T follicular helper cell (primary cell): ENCODE measurements around the gene ARL5C.
"Not testable (repeated sequence)": the region's sequence is repeated elsewhere in the genome, so short reads cannot be mapped to it uniquely, and the experiment has no call there.

ENCODE experiments used
- DNase-seq: peaks from one replicate; pipeline ENCODE4 v3.0.0-alpha.2; 2020; ENCODE audit warnings: low read depth

Gene ARL5C

GRCh38 chr17:39141294-39141693 lies 24.7 kb downstream of the ARL5C start:
- DNase-seq, result no peak

GRCh38 chr17:39139561-39139960 lies 26.4 kb downstream of the ARL5C start:
- no peak for DNase-seq

GRCh38 chr17:39139161-39139511 lies 26.8 kb downstream of the ARL5C start:
- DNase-seq, result no peak

- DNase-seq, result no peak
These were observed 27.4 kb downstream of the ARL5C start for GRCh38 chr17:39138431-39139160.

DNA sequence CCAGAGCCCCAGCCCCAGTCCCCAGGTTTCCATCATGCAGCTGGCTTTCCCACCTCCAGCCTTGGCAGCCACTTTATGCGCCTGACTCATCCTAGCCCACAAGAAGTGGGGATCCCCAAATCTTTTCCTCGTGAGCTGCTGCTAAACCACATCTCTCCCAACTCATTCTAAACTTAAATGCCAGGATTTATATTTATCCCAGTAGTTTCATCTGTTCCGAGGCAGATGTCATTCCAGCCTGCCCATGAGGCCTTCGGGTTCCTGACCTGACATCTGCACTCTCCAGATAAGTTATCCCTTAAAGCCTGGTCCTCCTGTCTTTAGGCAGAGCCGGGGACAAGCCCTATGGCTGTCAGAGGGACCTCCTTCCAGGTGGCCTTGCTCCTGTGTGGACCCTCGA lies 31.1 kb downstream of the ARL5C start:
- DNase-seq, result no peak

DNA sequence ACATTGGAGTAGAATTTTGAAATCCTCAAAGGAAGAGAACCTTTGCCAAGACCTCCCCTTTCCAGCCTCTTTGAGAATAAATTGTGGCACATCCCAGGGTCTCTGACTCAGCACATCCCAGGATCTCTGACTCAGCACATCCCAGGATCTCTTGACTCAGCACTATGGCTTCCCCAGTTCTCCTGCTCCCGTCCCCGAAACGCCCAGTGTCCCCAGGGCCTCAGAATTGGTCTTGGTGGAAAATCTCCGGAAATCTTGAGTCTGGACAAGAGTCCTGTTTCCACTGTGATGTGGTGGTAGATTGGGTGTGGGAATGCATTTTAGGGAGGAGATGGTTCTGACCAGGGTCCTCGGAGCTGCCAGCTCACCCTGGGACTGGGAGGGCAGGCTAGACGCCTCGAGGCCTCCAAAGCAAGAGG lies 33.8 kb downstream of the ARL5C start:
- DNase-seq, result no peak

- no peak for DNase-seq
These were observed 34.3 kb downstream of the ARL5C start for GRCh38 chr17:39131616-39132015.

DNA sequence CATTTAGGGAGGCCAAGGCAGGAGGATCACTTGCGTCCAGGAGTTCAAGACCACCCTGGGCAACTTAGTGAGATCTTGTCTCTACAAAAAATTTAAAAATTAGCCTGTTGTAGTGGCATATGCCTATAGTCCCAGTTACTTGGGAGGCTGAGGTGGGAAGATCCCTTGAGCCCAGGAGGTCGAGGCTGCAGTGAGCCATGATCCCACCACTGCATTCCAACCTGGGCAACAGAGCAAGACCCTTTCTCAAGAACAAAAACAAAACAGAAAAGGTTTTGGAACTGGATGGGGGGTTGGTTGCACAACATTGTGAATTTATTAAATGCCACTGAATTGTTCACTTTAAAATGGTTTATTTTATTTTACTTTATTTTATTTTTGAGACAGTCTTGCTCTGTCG lies 35.8 kb downstream of the ARL5C start:
- DNase-seq, result no peak

DNA sequence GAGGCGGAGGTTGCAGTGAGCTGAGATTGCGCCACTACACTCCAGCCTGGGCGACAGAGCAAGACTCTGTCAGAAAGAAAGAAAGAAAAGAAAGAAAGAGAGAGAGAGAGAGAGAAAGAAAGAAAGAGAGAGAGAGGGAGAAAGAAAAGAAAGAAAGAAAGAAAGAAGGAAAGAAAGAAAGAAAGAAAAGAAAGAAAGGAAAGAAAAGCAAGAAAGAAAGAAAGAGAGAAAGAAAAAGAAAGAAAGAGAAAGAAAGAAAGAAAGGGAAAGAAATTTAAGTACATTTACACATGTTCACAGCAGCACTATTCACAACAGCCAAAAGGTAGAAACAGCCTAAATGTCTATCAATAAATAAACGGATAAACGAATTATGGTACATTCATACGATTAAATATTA lies 36.4 kb downstream of the ARL5C start:
- not testable (repeated sequence) for DNase-seq

- no peak for DNase-seq
These were observed 39.5 kb downstream of the ARL5C start for GRCh38 chr17:39126436-39126835.

DNA sequence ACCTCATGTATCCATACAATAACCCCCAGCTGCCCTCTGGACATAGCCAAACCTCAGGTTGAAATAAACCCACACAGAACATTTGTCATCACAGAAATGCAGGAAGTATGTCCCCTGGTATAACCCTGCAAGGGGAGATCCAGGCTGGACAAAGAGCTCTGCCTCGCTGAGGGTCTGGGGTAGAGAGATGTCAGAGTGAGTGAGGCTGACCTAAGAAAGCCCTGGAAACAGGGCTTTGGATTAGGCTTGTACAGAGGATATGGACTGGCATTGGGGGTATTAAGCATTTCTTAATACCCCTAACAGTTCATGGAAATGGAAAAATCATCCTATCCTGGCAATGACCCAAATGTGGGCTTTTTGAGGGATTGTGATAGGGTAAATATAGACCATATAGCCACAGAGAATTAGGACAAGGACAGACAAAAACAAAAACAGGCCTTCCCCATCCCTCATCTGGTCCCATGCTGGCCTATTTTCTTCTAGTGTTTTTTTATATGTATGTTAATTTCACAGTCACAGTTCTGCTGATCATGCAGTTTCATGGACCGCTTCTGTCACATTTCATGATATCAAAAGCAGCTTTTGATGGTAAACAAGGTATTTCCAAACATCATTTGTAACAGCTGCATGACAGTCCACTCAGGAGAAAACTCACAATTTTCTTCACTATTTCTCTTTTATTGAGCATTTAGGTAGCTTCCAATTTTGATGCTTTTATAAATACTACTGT lies 40.7 kb downstream of the ARL5C start:
- DNase-seq, result no peak

DNA sequence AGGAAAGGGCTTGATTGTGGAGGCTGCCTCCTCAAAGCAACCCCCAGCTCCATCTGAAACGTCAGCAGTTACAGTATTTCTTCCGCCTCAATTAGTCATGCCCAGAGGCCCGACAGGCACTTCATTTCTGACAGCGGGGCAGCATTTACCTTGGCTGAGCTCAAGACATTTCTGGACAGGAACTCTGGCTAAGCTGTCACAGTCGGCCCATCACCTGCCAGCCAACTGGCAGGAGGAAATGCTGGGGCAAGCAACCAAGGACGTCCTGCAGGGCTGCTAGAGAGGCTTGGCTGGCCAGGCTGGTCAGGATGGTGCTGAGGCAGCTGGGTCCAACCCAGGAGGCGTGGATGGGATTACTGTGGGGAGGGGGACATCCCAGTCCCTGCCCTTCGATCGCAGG lies 42.3 kb downstream of the ARL5C start:
- no peak for DNase-seq

- DNase-seq, result no peak
These were observed 43.0 kb downstream of the ARL5C start for GRCh38 chr17:39122991-39123390.

DNA sequence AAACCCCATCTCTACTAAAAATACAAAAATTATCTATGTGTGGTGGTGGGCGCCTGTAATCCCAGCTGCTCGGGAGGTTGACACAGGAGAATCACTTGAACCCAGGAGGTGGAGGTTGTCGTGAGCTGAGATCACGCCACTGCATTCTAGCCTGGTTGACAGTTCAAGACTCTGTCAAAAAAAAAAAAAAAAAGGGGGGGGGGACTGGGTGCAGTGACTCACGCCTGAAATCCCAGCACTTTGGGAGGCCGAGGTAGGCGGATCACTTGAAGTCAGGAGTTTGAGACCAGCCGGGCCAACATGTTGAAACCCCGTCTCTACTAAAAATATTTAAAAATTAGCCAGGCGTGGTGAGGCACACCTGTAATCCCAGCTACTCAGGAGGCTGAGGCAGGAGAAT lies 44.0 kb downstream of the ARL5C start:
- DNase-seq, result not testable (repeated sequence)

GRCh38 chr17:39118674-39119419 lies 47.1 kb downstream of the ARL5C start:
- no peak for DNase-seq

DNA sequence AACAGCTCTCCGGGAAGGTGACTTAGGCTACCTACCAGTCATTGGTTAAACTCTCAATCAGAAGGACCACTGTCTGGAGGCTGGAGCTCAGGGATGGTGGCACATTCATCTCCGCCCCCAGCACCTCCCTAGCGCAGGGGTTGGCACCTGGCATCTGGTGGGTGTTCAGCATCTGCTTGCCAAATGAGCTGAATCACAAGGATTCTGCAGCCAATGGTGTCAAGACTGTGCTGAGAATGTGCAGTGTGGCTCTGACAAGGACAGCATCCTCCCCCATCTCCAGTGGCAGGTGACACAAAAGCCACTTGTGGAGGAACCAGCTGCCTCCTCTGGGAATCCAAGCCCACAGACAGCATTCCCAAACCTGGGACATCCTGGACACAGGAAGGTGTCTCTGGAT lies 49.7 kb downstream of the ARL5C start:
- no peak for DNase-seq

- no peak for DNase-seq
These were observed 50.8 kb downstream of the ARL5C start for GRCh38 chr17:39115135-39115534.

DNA sequence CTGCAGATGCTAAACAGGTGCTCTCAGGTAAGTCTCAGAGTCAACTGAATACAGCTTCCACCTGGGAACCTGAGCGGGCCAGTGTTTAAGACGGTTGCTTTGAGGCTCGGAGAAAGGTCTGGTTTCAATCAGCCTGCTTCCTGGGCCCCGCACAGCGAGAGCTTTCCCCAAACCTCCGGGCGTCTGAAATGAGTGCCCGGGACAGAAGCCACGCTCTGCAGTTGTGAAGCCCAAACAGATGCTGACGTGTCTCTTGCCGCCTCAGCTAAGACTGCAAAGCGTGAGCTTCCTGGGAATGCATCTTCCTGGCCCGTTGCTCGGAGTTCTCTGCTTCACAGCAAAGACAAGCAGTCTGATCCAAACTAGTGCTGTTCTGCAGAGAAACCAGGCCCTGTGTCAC lies 51.2 kb downstream of the ARL5C start:
- DNase-seq, result no peak

DNA sequence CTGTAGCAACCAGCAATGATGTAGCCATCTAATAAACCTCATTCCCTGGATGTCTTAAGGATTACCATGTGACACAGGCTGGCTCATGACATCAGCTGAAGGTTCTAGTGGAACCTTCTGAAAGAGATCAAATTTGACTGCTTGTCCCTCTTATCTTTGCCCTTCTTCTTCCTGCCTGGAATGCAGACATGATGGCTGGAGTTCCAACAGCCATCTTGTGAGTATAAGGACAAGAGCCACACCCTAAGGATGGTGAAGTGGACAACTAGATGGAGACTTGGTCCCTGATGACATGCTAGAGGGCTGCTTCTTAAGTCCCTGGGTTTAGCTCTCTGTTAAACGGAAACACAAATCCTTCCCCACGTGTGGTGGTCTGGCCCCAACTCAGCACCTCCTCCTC lies 52.1 kb downstream of the ARL5C start:
- no peak for DNase-seq

DNA sequence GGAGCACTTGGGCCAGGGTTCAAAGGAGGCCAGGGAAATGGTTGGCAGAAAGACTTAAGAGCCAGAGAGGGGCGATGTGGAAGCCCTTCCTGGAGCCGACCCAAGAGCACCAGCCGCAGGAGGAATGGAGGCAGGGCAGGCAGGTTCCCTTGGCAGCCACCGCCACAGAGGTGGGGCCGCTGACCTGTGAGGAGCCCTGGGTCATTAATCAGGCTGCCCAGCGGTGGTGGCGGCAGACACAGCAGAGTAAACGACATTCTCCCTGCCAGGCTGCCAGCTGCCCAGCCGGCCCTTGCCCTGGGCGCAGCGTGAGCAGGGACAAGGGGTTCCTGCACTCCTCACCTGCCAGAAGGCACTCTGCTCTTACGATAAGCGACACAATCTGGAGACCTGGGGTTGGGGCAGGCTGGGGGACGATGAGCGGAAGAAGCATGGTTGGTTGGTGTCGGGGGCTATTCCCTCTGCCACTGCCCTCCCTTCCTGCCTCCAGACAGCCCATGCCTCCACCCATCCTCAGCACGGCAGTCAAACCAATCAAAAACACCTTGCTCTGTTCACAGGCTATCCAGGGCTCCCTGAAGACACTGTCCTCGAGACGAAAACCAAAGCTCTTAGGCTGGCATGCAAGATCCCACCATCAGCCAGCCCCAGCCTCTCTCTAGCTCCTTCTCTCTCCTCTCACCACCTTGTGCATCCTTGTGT lies 55.4 kb downstream of the ARL5C start:
- DNase-seq, result no peak

- no peak for DNase-seq
These were observed 57.2 kb downstream of the ARL5C start for GRCh38 chr17:39108461-39109375.
